ENCODE measurements around the gene HSP90AB1. TPM values are rescaled to one million over a fixed set of nuclear protein-coding genes. Genes with fewer than 3 reads are reported as not detected.

Gene HSP90AB1
- total RNA-seq, 1 experiment from 2014 or later = 1,280 TPM

- H4K20me1 ChIP-seq (ENCODE audit: low read length) = no peaks in the 10 kb centered on the region
- H3K27me3 ChIP-seq (ENCODE audit: low read length) = no peaks in the 10 kb centered on the region
- no peaks in the 10 kb centered on the region for H3K9me3 ChIP-seq (ENCODE audit: low read length)
- POLR2A ChIA-PET (ENCODE audit: unreplicated experiment) = no interaction called here
- 0 out of 2 replicates have a peak, but pooled peaks have one; percentile 1 for ATAC-seq
- TF ChIP-seq EZH2 (IDR thresholded peaks at IDR 0.05; ENCODE audit: low read length, unreplicated experiment) = no peak
- TF ChIP-seq, protein P1, sequence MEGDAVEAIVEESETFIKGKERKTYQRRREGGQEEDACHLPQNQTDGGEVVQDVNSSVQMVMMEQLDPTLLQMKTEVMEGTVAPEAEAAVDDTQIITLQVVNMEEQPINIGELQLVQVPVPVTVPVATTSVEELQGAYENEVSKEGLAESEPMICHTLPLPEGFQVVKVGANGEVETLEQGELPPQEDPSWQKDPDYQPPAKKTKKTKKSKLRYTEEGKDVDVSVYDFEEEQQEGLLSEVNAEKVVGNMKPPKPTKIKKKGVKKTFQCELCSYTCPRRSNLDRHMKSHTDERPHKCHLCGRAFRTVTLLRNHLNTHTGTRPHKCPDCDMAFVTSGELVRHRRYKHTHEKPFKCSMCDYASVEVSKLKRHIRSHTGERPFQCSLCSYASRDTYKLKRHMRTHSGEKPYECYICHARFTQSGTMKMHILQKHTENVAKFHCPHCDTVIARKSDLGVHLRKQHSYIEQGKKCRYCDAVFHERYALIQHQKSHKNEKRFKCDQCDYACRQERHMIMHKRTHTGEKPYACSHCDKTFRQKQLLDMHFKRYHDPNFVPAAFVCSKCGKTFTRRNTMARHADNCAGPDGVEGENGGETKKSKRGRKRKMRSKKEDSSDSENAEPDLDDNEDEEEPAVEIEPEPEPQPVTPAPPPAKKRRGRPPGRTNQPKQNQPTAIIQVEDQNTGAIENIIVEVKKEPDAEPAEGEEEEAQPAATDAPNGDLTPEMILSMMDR (conservative IDR thresholded peaks at IDR 0.05; ENCODE audit: low read depth, low read length) = peak; percentile 82
- BruUV-seq (replicated peaks) = no TSS peak
- H3K4me2 ChIP-seq (ENCODE audit: low read length) = no peak overlapping the region
- H2AFZ ChIP-seq (ENCODE audit: low read length) = no peak overlapping the region
- DNase-seq = peak; percentile 60
- peaks cover 17% of the 10 kb centered on the region for H3K36me3 ChIP-seq (ENCODE audit: low read depth, low read length)
- intact Hi-C loops (cut with micrococcal nuclease) = loop anchor here (1.0 to 5.0 kb wide), 3 partner anchors 62 to 137 kb away; no protein-coding TSS in a partner anchor
- H3K4me3 ChIP-seq (ENCODE audit: low read length) = no peak overlapping the region
- peaks cover 38% of the 10 kb centered on the region for H3K4me1 ChIP-seq (ENCODE audit: insufficient read depth, low read length)
- no peak overlapping the region for H3K27ac ChIP-seq (ENCODE audit: low read length)
- no peak overlapping the region for H3K9ac ChIP-seq (ENCODE audit: low read length)
- H3K9me2 ChIP-seq (replicated peaks; ENCODE audit: low read length) = no peaks in the 10 kb centered on the region
- no peaks in the 10 kb centered on the region for H3K79me2 ChIP-seq (ENCODE audit: low read length)
- CTCF ChIA-PET = interaction anchor here (0.6 to 1.2 kb wide), 3 partner anchors 10 to 145 kb away, joined by 3 to 9 read pairs (median 5); no protein-coding TSS in a partner anchor
- H3F3A ChIP-seq (ENCODE audit: low read length, unreplicated experiment) = peaks cover 3% of the 10 kb centered on the region
These were observed 12.5 kb upstream of the HSP90AB1 start for GRCh38 chr6:44234101-44235025.

GRCh38 chr6:44235269-44235668 is 11.6 kb upstream of the HSP90AB1 start:
- Histone ChIP-seq H3K4me1 (ENCODE audit: insufficient read depth, low read length) (peaks cover 39% of the 10 kb centered on the region), H2AFZ (ENCODE audit: low read length) (no peak overlapping the region), H3K9me2 (replicated peaks; ENCODE audit: low read length) (no peaks in the 10 kb centered on the region), H3K9ac (ENCODE audit: low read length) (no peak overlapping the region), H3K36me3 (ENCODE audit: low read depth, low read length) (peaks cover 12% of the 10 kb centered on the region), H3K9me3 (ENCODE audit: low read length) (no peaks in the 10 kb centered on the region), H3K27ac (ENCODE audit: low read length) (no peak overlapping the region), H3F3A (ENCODE audit: low read length, unreplicated experiment) (peaks cover 3% of the 10 kb centered on the region), H3K27me3 (ENCODE audit: low read length) (no peaks in the 10 kb centered on the region), H3K79me2 (ENCODE audit: low read length) (no peaks in the 10 kb centered on the region), H3K4me2 (ENCODE audit: low read length) (no peak overlapping the region), H4K20me1 (ENCODE audit: low read length) (no peaks in the 10 kb centered on the region), H3K4me3 (ENCODE audit: low read length) (no peak overlapping the region)
- intact Hi-C loops (cut with micrococcal nuclease) = loop anchor here (5.0 kb wide), 2 partner anchors 118 to 138 kb away; no protein-coding TSS in a partner anchor
- DNase-seq (no peak), ATAC-seq (no peak)
- ChIA-PET POLR2A (ENCODE audit: unreplicated experiment) (no interaction called here), CTCF (no interaction called here)
- no TSS peak for BruUV-seq (replicated peaks)
- TF ChIP-seq EZH2 (IDR thresholded peaks at IDR 0.05; ENCODE audit: low read length, unreplicated experiment) (no peak), EZH2phosphoT487 (IDR thresholded peaks at IDR 0.05; ENCODE audit: borderline replicate concordance, low read length) (no peak)
- TF ChIP-seq, protein P1 (conservative IDR thresholded peaks at IDR 0.05; ENCODE audit: low read depth, low read length) = no peak

Data from PC-3 (cell line).